ENCODE data around the gene HEPHL1. TPM values are rescaled to one million over a fixed set of nuclear protein-coding genes. Genes with fewer than 3 reads are reported as not detected.

Gene HEPHL1
- total RNA-seq, 1 experiment from 2014 or later: not detected

DNA sequence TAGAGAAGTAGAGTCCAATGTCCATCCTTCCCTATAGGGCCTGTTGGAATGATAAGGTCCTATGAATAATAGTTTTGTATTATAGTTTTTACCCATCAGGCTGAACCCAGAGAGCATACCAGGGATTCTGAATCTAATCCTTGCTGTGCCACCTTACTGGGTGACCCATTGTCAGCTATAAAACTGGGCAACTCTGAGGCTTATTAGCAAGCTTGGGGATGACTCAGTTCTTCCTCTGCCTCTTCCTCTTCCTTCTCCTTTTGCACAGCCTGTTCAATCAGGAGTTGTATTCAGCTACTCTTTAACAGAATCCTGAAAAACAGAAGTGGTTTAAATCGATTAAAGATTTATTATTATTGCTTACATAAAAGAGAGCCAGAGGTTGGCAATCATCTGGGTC lies 8.9 kb downstream of the HEPHL1 start:
- H3K4me3 ChIP-seq (replicated peaks in 1 of 2; ENCODE audit: low read depth in 1 of 2, low read length in 2 of 2): no peak overlapping the region
- H3K36me3 ChIP-seq (ENCODE audit: control insufficient read depth in 1 of 2, insufficient read depth in 2 of 2, low read length in 2 of 2): no peaks in the 10 kb centered on the region
- no TSS peak for BruUV-seq (replicated peaks)
- ATAC-seq: no peak
- POLR2A ChIA-PET: no interaction called here
- no peaks in the 10 kb centered on the region for H3K79me2 ChIP-seq (ENCODE audit: insufficient read depth, low read length)
- RAD21 ChIA-PET (ENCODE audit: low non-redundant PET in 1 of 2, low total read pairs in 2 of 2, uncharacterized antibody in 2 of 2, unreplicated experiment in 2 of 2): no interaction called here
- H3K9ac ChIP-seq (ENCODE audit: low read length): no peak overlapping the region
- H3K27me3 ChIP-seq (ENCODE audit: insufficient read depth, low read length): no peaks in the 10 kb centered on the region
- intact Hi-C loops (cut with micrococcal nuclease): no loop called here
- H3K27ac ChIP-seq (ENCODE audit: low read depth, low read length): no peak overlapping the region
- TF ChIP-seq CTCF (IDR thresholded peaks at IDR 0.05 in 2 of 3, conservative IDR thresholded peaks at IDR 0.05 in 1 of 3; ENCODE audit: borderline replicate concordance in 1 of 3, insufficient read depth in 1 of 3, low read depth in 2 of 3, low read length in 2 of 3) (no peak), EGR1 (IDR thresholded peaks at IDR 0.05; ENCODE audit: low read depth) (no peak), ZNF274 (IDR thresholded peaks at IDR 0.05; ENCODE audit: low read depth, low read length) (no peak), RAD21 (IDR thresholded peaks at IDR 0.05; ENCODE audit: low read depth) (no peak), EZH2 (IDR thresholded peaks at IDR 0.05) (no peak), POLR2A (IDR thresholded peaks at IDR 0.05; ENCODE audit: borderline replicate concordance, extremely low read depth, insufficient read depth, insufficient read length) (no peak), TCF7L2 (IDR thresholded peaks at IDR 0.05; ENCODE audit: borderline replicate concordance, extremely low read depth, insufficient read depth, insufficient read length) (no peak), ZFX (IDR thresholded peaks at IDR 0.05) (no peak)
- H3K4me2 ChIP-seq (ENCODE audit: low read length): no peak overlapping the region
- H4K20me1 ChIP-seq (ENCODE audit: insufficient read depth): no peaks in the 10 kb centered on the region
- H3K4me1 ChIP-seq (ENCODE audit: control insufficient read depth in 1 of 2, insufficient read depth in 2 of 2, low read length in 2 of 2): peaks cover 0 to 16% of the 10 kb centered on the region in 2 experiments; a peak in 2 of 4 replicates
- no peak overlapping the region for H2AFZ ChIP-seq (ENCODE audit: low read depth, low read length, poor library complexity, severe bottlenecking)
- H3K9me2 ChIP-seq (ENCODE audit: insufficient read depth): no peaks in the 10 kb centered on the region
- DNase-seq (ENCODE audit: low read depth, low spot score): no peak
- CTCF ChIA-PET: no interaction called here
- H3K9me3 ChIP-seq (ENCODE audit: control insufficient read depth in 1 of 2, insufficient read depth in 1 of 2, low read depth in 1 of 2, low read length in 2 of 2): no peaks in the 10 kb centered on the region

DNA sequence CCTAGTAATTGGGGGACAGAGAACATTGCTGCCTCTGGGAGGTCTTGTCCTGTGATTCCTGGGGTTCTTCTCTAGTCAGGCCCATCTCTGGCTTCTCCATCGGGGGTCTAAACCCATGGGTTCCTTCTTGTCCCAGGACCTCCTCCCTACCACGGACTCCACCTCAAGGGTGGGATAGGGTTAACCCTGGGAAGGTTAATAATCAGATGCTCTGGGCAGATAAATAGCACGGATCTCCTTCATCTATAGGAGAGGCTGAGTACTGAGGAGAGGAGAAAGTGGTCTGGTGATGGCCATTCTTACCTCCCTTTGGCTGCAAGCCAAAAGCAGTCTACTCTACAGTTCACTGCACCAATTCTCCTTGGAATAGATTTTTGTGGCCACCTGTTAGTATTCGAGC lies 10.5 kb downstream of the HEPHL1 start:
- Histone ChIP-seq H3K4me1 (ENCODE audit: control insufficient read depth in 1 of 2, insufficient read depth in 2 of 2, low read length in 2 of 2) (peaks cover 0 to 26% of the 10 kb centered on the region in 2 experiments; a peak in 2 of 4 replicates), H4K20me1 (ENCODE audit: insufficient read depth) (no peaks in the 10 kb centered on the region), H3K36me3 (ENCODE audit: control insufficient read depth in 1 of 2, insufficient read depth in 2 of 2, low read length in 2 of 2) (no peaks in the 10 kb centered on the region), H3K9me2 (ENCODE audit: insufficient read depth) (no peaks in the 10 kb centered on the region), H2AFZ (ENCODE audit: low read depth, low read length, poor library complexity, severe bottlenecking) (no peak overlapping the region), H3K27ac (ENCODE audit: low read depth, low read length) (no peak overlapping the region), H3K9ac (ENCODE audit: low read length) (no peak overlapping the region), H3K4me2 (ENCODE audit: low read length) (no peak overlapping the region), H3K79me2 (ENCODE audit: insufficient read depth, low read length) (no peaks in the 10 kb centered on the region), H3K27me3 (ENCODE audit: insufficient read depth, low read length) (no peaks in the 10 kb centered on the region), H3K9me3 (ENCODE audit: control insufficient read depth in 1 of 2, insufficient read depth in 1 of 2, low read depth in 1 of 2, low read length in 2 of 2) (no peaks in the 10 kb centered on the region), H3K4me3 (replicated peaks in 1 of 2; ENCODE audit: low read depth in 1 of 2, low read length in 2 of 2) (no peak overlapping the region)
- ChIA-PET POLR2A (no interaction called here), RAD21 (ENCODE audit: low non-redundant PET in 1 of 2, low total read pairs in 2 of 2, uncharacterized antibody in 2 of 2, unreplicated experiment in 2 of 2) (no interaction called here), CTCF (no interaction called here)
- ATAC-seq (no peak), DNase-seq (ENCODE audit: low read depth, low spot score) (no peak)
- BruUV-seq (replicated peaks): no TSS peak
- TF ChIP-seq EZH2 (IDR thresholded peaks at IDR 0.05) (no peak), TCF7L2 (IDR thresholded peaks at IDR 0.05; ENCODE audit: borderline replicate concordance, extremely low read depth, insufficient read depth, insufficient read length) (no peak), ELF1 (IDR thresholded peaks at IDR 0.05; ENCODE audit: borderline replicate concordance, low read depth) (no peak), EGR1 (IDR thresholded peaks at IDR 0.05; ENCODE audit: low read depth) (no peak), SRF (IDR thresholded peaks at IDR 0.05; ENCODE audit: low read depth) (no peak), SIN3A (IDR thresholded peaks at IDR 0.05; ENCODE audit: low read depth) (no peak), ZNF274 (IDR thresholded peaks at IDR 0.05; ENCODE audit: low read depth, low read length) (no peak), YY1 (IDR thresholded peaks at IDR 0.05; ENCODE audit: extremely low read depth, insufficient replicate concordance, low read depth, low read length) (no peak), MAX (IDR thresholded peaks at IDR 0.05) (no peak), JUND (IDR thresholded peaks at IDR 0.05) (no peak), CTCF (IDR thresholded peaks at IDR 0.05 in 2 of 3, conservative IDR thresholded peaks at IDR 0.05 in 1 of 3; ENCODE audit: borderline replicate concordance in 1 of 3, insufficient read depth in 1 of 3, low read depth in 2 of 3, low read length in 2 of 3) (no peak), ZFX (IDR thresholded peaks at IDR 0.05) (no peak), EZH2phosphoT487 (IDR thresholded peaks at IDR 0.05; ENCODE audit: borderline replicate concordance) (no peak)
- intact Hi-C loops (cut with micrococcal nuclease): no loop called here

Data from HCT116 (cell line).